Hepatocyte (in vitro differentiated cells): ENCODE measurements around the gene LCP1. TPM values are rescaled to one million over a fixed set of nuclear protein-coding genes. Genes with fewer than 3 reads are reported as not detected.
A peak's percentile ranks its signal among the peaks of the same experiment; 100 is the strongest.

Source experiments
- DNase-seq: peaks from one replicate; pipeline ENCODE4 v3.0.0-alpha.2; 2016; ENCODE audit warnings: low spot score
- H2AFZ ChIP-seq: fragments of 200-600 bp; sonication (generic); 2 replicates; pipeline ENCODE4 v1.6.0; 2016; ENCODE audit warnings: antibody characterized with exemption, mild to moderate bottlenecking
- H3K27ac ChIP-seq: fragments of 200-600 bp; sonication (generic); 2 replicates; pipeline ENCODE4 v1.5.1; 2016; ENCODE audit warnings: mild to moderate bottlenecking
- H3K27me3 ChIP-seq: fragments of 200-600 bp; sonication (generic); 2 replicates; pipeline ENCODE4 v1.6.1; 2016
- H3K36me3 ChIP-seq: fragments of 200-600 bp; sonication (generic); replicated peaks from 2 replicates; pipeline ENCODE4 v1.5.1; 2016; ENCODE audit warnings: low read depth; ENCODE audit not compliant: insufficient read depth
- H3K4me1 ChIP-seq: fragments of 200-600 bp; sonication (generic); 2 replicates; pipeline ENCODE4 v1.5.1; 2016; ENCODE audit warnings: mild to moderate bottlenecking, moderate library complexity; ENCODE audit not compliant: insufficient read depth
- H3K4me2 ChIP-seq: fragments of 200-600 bp; sonication (generic); 2 replicates; pipeline ENCODE4 v1.6.0; 2016
- H3K4me3 ChIP-seq: fragments of 200-600 bp; sonication (generic); 2 replicates; pipeline ENCODE4 v1.5.1; 2016; ENCODE audit warnings: mild to moderate bottlenecking
- H3K79me2 ChIP-seq: fragments of 200-600 bp; sonication (generic); 2 replicates; pipeline ENCODE4 v1.6.0; 2017; ENCODE audit warnings: mild to moderate bottlenecking
- H3K9me2 ChIP-seq: fragments of 200-600 bp; sonication (generic); replicated peaks from 2 replicates; pipeline ENCODE4 v1.6.0; 2017; ENCODE audit warnings: mild to moderate bottlenecking; ENCODE audit not compliant: insufficient read depth
- H3K9me3 ChIP-seq: fragments of 200-600 bp; sonication (generic); 2 replicates; pipeline ENCODE4 v1.5.1; 2016; ENCODE audit warnings: low read depth, mild to moderate bottlenecking
- H4K20me1 ChIP-seq: fragments of 200-600 bp; sonication (generic); 2 replicates; pipeline ENCODE4 v1.6.0; 2016; ENCODE audit warnings: mild to moderate bottlenecking; ENCODE audit not compliant: insufficient read depth, poor library complexity, severe bottlenecking
- EZH2 ChIP-seq: fragments of 200-600 bp; sonication (generic); IDR thresholded peaks from 2 replicates; pipeline ENCODE4 v1.6.1; 2016; ENCODE audit warnings: antibody characterized with exemption, mild to moderate bottlenecking, borderline replicate concordance
- EZH2phosphoT487 ChIP-seq: fragments of 200-600 bp; sonication (generic); IDR thresholded peaks from one replicate; pipeline ENCODE4 v1.6.1; 2018; ENCODE audit warnings: antibody characterized with exemption, mild to moderate bottlenecking, low read depth, moderate library complexity; ENCODE audit not compliant: unreplicated experiment, severe bottlenecking
- WGBS: methylation state at CpG from one replicate; pipeline ENCODE4 v1.1.6; 2016; ENCODE audit warnings: low lambda C conversion rate; ENCODE audit errors: missing lambda C conversion rate; 5-methylcytosine and 5-hydroxymethylcytosine counted together
- polyA plus RNA-seq: library from polyadenylated mRNA; unstranded; fragments of >200 nt; fragmentation: Nextera tagmentation; extraction: Ambion mirVana; gene quantifications from 2 replicates; pipeline ENCODE4 v1.2.1, GENCODE V29; 2016
- total RNA-seq: library from RNA; depleted of rRNA; stranded (reverse); fragments of >200 nt; gene quantifications from 2 replicates; pipeline ENCODE4 v1.2.3, GENCODE V29; 2014
- TF ChIP-seq, protein P1 (sequence below): fragments of 200-600 bp; sonication (generic); IDR thresholded peaks from 2 replicates; pipeline ENCODE4 v1.5.1; 2016; ENCODE audit warnings: antibody characterized with exemption, mild to moderate bottlenecking; ENCODE audit not compliant: poor library complexity

LCP1 gene
- total and polyA plus RNA-seq, 2 experiments from 2014 or later, result 18.9 to 30.6 TPM

- no peaks in the 10 kb centered on the region for H3K9me3 ChIP-seq
- TF ChIP-seq EZH2, result no peak
- no peak for TF ChIP-seq EZH2phosphoT487
- TF ChIP-seq, protein P1, sequence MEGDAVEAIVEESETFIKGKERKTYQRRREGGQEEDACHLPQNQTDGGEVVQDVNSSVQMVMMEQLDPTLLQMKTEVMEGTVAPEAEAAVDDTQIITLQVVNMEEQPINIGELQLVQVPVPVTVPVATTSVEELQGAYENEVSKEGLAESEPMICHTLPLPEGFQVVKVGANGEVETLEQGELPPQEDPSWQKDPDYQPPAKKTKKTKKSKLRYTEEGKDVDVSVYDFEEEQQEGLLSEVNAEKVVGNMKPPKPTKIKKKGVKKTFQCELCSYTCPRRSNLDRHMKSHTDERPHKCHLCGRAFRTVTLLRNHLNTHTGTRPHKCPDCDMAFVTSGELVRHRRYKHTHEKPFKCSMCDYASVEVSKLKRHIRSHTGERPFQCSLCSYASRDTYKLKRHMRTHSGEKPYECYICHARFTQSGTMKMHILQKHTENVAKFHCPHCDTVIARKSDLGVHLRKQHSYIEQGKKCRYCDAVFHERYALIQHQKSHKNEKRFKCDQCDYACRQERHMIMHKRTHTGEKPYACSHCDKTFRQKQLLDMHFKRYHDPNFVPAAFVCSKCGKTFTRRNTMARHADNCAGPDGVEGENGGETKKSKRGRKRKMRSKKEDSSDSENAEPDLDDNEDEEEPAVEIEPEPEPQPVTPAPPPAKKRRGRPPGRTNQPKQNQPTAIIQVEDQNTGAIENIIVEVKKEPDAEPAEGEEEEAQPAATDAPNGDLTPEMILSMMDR, result no peak
- H2AFZ ChIP-seq, result peak overlapping the region; percentile 95
- peak overlapping the region; percentile 88 for H3K4me2 ChIP-seq
- H3K9me2 ChIP-seq, result no peaks in the 10 kb centered on the region
- H3K27me3 ChIP-seq, result no peaks in the 10 kb centered on the region
- no peak for DNase-seq
- H3K4me1 ChIP-seq, result no peaks in the 10 kb centered on the region
- no peaks in the 10 kb centered on the region for H3K79me2 ChIP-seq
- H4K20me1 ChIP-seq, result no peaks in the 10 kb centered on the region
- peak overlapping the region; percentile 66 for H3K4me3 ChIP-seq
- H3K36me3 ChIP-seq, result no peaks in the 10 kb centered on the region
- WGBS, result 72% methylated on average over 6 of the region's 6 CpGs
- peak overlapping the region; percentile 34 for H3K27ac ChIP-seq
Measured at GRCh38 chr13:46210362-46211083, 28.5 kb upstream of the LCP1 start.

DNA sequence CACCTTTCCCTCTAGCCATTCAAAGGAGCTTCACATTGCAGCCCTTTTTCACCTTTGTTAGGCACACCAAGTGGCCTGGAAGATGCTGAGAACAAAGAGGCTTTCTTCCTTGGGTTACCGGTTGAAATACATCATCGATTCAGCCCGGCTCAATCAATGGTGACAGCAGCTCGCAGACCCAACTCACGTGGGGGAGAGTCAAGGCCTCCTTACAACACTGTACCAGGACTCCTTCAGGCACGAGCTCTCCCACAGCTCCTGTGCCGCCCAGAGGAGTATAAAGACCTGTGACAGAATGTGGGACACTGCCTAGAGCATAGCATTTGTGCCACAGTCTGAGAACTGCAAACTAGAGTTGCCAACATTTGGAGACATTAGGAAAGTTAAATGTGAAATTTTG lies 25.9 kb upstream of the LCP1 start:
- 85% methylated on average over 7 of the region's 7 CpGs for WGBS
- H3K36me3 ChIP-seq, result no peaks in the 10 kb centered on the region

GRCh38 chr13:46206143-46206542 lies 24.2 kb upstream of the LCP1 start:
- Histone ChIP-seq H2AFZ (no peak overlapping the region), H3K9me3 (no peaks in the 10 kb centered on the region), H3K79me2 (no peaks in the 10 kb centered on the region), H3K4me1 (no peaks in the 10 kb centered on the region), H3K27me3 (no peaks in the 10 kb centered on the region), H4K20me1 (no peaks in the 10 kb centered on the region), H3K9me2 (no peaks in the 10 kb centered on the region), H3K4me3 (no peak overlapping the region), H3K36me3 (no peaks in the 10 kb centered on the region), H3K4me2 (no peak overlapping the region), H3K27ac (no peak overlapping the region)
- no peak for TF ChIP-seq EZH2
- TF ChIP-seq, protein P1, result no peak
- TF ChIP-seq EZH2phosphoT487, result no peak
- peak; percentile 14 for DNase-seq
- 58% methylated on average over 1 of the region's 1 CpG for WGBS

More for the DNA sequence above, 25.9 kb upstream of the LCP1 start:
- Histone ChIP-seq H3K4me2 (no peak overlapping the region), H3K9me2 (no peaks in the 10 kb centered on the region), H3K4me3 (no peak overlapping the region), H3K27ac (no peak overlapping the region), H4K20me1 (no peaks in the 10 kb centered on the region), H3K79me2 (no peaks in the 10 kb centered on the region), H3K4me1 (no peaks in the 10 kb centered on the region), H3K9me3 (no peaks in the 10 kb centered on the region), H3K27me3 (no peaks in the 10 kb centered on the region), H2AFZ (no peak overlapping the region)
- DNase-seq, result no peak
- TF ChIP-seq, protein P1, result no peak
- no peak for TF ChIP-seq EZH2
- TF ChIP-seq EZH2phosphoT487, result no peak
